COR-L47 (cell line): ENCODE data around the gene USP36.
A peak's percentile ranks its signal among the peaks of the same experiment; 100 is the strongest.
"Not testable (repeated sequence)": the region's sequence is repeated elsewhere in the genome, so short reads cannot be mapped to it uniquely, and the experiment has no call there.

Source experiments
- DNase-seq: peaks from one replicate; lab custom pipeline; 2025; lab: John Stamatoyannopoulos, UW

Gene USP36

DNA sequence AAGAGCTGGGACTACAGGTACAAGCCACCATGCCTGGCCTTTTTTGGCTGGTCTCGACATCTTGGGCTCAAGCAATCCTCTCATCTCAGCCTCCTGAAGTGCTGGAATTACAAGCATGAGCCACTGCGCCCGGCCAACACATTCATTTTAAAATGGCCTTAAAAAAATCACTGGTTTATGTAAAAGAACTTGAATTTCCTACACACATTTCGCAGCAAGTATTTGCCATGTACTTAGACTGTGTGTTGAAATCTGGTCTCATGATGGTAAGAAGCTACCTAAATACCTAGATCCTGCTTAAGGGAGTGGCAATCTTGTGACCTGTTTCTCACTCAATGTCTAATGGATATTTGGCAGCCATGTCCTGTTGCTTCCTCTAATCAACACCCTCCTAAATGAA lies 50.1 kb downstream of the USP36 start:
- no peak for DNase-seq

DNA sequence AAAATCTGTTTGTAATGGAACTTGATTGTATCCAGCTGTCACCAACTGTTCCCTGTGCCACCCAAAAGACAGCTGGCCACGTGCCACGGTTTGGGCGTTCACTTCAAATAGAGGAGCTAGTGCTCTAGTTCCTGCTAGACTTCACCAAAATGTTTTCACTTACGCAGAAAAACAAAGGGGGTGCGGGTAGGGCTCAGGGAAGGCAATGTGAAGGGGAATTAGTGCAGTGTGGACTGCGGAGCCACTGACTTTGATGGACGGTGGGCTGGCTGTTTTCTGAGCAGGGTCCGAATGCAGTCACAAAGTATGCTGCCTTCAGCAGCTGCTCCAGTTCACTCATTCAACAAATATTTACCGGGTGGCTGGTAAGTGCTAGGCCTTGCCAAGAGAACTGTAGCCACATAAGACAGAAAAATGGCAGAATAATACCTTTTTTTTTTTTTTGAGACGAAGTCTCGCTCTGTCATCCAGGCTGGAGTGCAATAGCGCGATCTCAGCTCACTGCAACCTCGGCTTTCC lies 50.9 kb downstream of the USP36 start:
- DNase-seq: peak; percentile 49

DNA sequence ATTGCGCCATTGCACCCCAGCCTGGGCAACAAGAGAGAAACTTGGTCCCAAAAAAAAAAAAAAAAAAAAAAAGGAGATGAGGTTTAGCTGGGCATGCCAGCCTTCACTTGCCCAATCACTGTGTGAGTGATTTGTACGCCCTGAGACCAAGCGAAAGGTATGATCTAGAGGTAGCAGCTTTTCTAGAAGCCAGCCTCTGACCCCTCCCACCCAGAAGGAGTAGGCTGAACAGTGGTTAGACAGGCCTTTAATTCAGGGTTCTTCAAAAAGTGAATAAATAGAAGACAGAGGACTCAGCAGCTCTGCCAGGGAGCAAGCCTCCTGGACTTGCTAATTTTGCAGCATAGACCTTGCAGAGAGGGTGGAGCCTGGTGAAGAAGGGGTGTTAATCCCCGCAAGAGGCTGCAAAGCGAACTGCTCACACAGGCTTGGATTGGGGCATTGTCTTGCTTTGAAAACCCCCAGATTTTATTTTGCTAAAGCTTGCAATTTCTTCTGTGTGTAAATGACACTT lies 51.4 kb downstream of the USP36 start:
- DNase-seq: peak; percentile 49

DNA sequence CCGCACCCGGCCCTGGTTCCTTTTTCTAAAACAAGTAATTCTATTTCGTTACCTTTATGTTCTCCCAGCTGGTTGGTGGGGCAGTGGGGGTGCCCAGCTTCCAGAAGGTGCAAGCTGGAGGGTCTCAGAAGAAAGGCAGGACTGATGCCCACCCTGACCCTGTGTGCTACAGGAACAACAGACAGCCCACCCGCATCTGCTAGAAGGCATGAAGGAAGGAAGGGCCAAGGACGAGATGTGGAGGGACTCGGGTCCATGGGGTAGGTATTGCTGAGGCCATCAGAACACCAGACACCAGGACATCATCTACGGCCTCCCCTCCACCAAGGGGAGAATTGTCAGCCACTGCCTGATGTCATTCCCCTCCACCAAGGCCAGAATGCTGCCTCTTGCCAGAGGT lies 52.2 kb downstream of the USP36 start:
- DNase-seq: no peak

DNA sequence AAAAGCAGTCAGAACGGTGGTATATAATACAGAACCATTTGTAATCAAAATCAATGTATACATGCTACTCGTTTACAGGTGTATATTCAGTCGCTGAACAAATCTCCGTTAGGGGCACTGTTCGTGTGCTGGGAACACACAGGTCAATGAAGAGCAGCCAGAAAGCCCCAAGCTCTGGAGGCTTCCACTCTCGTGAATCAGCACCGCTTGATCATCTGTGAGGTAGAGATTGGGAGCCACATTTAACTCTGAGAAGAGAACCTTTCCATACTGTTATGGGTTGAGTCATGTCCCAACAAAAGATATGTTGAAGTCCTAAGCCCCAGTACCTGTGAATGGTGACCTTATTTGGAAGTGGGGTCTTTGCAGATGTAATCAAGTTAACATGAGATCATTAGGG lies 53.2 kb downstream of the USP36 start:
- no peak for DNase-seq

DNA sequence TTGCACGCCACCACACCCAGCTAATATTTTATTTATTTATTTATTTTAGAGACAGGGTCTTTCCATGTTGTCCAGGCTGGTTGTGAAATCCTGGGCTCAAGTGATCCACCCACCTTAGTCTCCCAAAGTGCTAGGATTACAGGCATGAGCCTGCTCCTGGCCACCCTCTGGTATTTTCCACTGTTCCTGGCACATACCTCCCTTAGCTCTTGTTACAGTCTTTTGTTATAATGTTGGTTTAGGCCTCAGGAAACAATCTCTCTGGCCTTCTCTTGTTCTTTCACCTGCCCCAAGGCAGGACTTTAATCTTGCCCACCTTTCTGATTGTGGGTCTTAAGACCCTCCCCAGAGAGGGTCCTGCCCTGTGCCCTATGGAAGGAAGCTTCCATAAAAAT lies 55.0 kb downstream of the USP36 start:
- no peak for DNase-seq

DNA sequence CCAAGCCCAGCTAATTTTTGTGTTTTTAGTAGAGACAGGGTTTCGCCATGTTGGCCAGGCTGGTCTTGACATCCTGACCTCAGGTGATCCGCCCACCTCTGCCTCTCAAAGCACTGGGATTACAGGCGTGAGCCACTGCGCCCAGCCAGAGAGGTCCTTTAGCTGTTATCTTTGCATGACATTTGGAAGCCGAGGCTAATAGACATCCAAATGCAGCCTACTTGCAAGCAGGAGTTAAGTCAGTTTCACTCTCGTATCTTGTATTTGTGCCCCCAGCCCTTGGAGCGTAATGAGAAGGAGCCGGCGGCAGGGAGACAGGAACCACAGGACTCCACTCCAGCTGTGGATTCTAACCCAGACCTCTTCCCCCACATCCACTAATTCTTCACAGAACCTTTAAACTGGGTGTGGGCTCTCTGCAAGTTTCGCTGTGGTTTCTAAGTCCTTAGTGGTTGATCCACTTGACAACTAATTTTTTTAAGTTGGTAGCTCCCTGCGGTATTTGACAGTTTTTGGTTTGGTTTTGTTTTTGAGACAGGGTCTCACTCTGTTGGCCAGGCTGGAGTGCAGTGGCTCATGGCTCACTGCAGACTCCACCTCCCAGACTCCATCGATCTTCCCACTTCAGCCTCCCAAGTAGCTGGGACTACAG lies 55.5 kb downstream of the USP36 start:
- DNase-seq: no peak

DNA sequence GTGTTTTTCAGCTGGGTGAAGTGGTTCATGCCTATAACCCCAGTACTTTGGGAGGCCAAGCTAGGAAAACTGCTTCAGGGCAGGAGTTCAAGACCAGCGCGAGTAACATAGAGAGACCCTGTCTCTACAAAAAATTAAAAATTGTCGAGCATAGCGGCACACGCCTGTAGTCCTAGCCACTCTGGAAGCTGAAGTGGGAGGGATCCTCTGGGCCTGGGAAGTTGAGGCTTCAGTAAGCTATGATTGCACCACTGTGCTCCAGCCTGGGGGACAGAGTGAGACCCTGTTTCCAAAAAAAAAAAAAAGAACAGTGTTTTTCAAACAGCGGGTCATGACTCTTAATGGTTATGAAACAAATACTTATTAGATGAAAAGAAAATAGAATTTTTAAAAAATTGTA lies 56.3 kb downstream of the USP36 start:
- DNase-seq: no peak

DNA sequence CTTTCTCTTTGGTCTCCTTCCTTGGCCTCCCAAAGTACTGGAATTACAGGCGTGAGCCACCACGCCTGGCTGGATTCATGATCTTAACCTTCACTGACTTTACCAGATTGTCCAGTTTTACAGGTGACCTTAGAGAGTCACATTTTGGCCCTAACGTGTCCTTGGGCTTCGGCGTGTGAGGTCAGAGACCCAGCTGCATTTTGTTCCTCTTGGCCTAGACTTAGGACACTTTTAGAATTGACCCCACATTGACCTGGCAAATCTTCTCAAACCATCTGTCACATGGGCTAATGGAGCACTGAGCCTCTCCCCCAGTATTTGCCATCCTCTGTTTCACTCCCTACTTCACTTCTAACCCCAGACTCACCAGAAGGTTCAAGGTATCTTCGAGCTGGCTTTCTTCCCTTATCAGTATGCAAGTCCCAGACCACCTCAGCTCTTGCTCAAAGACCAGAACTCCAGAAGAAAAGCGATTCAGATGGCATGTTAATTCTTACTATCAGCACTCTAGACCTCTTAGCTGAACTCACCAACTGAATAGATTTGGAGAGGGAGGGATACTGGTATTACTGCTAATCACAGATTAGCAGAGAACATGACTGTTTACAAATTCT lies 56.8 kb downstream of the USP36 start:
- no peak for DNase-seq

DNA sequence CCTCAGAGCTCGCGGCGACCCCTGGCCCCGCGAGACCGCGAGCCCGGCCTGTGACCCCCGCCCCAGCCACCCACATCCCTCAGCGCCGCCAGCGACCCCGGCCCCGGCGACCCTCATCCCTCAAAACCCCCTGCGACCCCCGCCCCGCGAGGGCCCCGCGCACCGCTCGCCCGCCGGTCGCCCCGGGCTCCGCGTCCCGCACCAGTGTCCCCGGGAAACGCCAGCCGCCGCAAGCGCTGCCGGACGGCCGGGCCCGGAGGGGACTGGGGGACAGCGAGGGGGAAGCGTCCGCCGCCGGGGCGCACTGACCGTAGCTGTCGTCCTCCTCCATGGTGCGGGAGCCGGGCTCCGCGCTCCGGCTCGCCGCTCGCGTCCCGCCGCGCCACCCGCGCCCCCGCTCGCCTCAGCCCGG lies 58.7 kb downstream of the USP36 start, which contains the start of gene CYTH1:
CYTH1 (minus strand) TSS at position 381 of the 412 bp plus-strand sequence; CDS start at position 331, 50 bp downstream.
- DNase-seq: no peak

DNA sequence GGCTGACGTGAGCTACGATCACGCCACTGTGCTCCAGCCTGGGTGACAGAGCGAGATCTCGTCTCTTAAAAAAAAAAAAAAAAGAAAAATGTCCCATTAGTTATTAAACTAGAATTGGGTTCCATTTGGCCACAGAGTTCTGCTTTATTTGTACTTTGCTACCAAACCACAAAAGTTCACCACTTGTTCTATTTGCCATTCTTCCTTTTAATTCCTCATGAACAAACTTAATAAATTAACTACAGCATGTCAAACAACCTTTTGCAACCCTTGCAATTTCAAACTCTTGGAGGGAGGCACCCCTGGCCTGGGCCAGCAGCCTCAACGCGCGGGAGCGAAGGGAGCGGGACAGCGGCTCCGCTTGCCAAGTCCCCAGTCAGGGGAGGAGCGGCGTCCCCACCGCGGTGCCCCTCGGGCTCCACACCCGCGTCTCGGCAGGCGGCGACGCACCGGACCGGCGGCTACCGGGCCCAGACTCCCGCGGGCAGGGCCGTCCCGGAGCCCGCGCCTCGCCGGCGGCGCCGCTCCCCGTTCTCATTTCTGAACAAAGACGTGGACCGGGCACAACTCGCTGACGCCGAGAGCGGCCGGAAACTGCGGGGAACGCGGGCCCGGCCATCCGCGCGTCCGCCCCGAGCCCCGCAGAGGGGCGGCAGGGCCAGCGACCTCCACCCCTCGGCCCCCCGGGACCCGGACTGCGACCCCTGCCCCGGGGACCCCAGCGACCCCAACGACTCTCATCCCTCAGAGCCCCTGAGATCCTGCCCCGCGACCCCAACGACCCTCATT lies 59.3 kb downstream of the USP36 start:
- peak; percentile 10 for DNase-seq

DNA sequence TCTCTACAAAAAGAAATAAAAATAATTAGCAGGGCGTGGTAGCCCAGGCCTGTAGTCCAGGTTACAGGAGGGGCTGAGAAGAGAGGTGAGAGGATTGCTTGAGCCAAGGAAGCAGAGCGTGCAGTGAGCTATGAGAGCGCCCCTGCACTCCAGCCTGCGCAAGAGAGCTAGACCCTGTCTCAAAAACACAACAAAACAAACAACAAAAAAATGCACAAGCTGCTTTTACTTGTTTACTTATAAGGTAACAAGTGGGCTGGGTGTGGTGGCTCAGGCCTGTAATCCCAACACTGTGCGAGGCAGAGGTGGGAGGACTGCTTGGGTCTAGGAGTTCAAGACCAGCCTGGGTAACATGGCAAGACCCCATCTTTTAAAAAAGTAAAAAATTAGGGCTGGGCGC lies 60.3 kb downstream of the USP36 start:
- no peak for DNase-seq

DNA sequence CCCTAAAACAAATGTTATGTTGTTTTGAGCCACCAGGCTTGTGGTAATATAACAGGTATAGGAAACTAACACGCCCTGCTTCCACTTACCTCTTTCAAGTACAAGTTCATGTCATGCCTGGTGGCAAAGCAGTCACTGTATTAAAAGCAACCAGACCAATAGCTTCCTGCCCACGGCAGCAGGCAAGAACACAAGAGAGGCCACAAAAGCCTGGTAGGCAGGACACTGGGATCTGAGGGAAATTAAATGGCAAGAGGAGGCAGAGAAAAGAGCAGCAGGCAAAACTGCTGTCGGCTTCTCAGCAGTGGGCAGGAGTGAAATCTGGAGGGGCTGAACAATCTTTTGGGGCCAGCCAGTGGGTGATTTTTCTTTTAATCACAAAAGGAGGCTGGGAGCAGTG lies 60.8 kb downstream of the USP36 start:
- no peak for DNase-seq

DNA sequence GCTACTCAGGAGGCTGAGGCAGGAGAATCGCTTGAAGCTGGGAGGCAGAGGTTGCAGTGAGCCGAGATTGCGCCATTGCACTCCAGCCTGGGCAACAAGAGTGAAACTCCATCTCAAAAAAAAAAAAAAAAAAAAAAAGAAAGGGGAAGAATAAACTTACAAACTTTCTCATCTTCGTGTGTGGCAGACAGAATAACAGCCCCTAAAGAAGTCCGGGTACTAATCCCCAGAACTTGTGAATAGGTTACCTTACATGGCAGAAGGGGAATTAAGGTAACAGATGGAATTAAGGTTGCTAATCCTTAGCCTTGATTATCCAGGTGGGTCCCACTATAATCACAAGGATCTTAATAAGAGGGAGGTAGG lies 61.3 kb downstream of the USP36 start:
- DNase-seq: not testable (repeated sequence)

DNA sequence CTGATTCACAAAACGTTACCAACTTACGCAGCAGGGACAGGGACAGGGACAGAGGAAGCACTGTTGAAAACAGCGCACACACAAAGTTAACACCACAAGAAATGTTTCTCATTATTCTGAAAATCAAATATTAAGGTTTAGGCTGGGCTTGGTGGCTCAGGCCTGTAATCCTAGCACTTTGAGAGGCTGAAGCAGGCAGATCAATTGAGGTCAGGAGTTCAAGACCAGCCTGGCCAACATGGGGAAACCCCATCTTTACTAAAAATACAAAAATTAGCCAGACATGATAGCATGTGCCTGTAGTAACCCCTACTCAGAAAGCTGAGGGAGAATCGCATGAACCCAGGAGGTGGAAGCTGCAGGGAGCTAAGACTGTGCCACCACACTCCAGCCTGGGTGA lies 62.7 kb downstream of the USP36 start:
- no peak for DNase-seq

DNA sequence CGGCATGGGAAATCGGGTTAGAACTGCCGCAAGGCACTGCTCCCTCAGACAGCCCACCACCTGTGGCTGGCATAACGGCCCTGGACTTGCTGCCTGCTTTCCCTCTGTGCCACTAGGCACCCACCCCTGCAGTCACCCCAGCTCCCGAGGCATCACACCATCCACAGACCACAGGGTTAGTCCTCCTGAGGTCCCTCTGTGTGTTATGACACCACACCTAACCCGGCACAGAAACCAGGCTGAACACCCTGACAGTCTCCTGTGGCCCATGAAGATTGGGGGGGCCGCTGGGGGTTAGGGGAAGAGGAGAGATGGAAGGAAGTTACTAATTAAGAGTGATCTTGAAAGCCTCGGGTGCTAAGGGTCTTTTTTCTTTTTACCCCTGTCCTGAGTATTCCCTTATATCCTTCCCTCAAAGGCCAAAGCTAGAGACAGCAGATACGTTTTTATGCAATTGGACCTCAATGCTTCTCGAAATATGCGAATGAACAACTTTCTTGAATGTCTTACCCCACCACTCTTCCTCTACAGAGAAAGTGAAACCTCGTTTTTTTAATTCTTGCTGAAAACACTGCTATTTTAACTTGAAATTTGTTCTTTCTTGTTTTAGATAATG lies 65.5 kb downstream of the USP36 start:
- no peak for DNase-seq

DNA sequence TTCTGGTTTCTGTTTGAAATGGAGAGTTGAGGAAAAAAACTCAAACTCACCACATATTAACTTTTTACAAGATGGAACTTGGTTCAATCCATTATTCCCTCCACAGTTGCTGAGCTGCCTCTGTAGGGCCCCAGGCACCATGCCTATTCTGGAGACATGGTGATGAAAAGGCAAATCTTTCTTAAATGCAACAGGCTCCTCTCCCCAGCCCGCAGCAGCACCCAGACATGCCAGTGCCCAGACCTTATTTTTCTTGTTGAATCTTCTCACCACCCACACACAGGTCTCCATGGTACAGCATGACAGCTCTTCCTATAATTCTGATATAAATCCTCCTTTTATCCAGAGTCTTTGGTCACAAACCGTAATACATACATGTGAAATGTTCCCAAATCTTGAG lies 66.2 kb downstream of the USP36 start:
- DNase-seq: no peak

DNA sequence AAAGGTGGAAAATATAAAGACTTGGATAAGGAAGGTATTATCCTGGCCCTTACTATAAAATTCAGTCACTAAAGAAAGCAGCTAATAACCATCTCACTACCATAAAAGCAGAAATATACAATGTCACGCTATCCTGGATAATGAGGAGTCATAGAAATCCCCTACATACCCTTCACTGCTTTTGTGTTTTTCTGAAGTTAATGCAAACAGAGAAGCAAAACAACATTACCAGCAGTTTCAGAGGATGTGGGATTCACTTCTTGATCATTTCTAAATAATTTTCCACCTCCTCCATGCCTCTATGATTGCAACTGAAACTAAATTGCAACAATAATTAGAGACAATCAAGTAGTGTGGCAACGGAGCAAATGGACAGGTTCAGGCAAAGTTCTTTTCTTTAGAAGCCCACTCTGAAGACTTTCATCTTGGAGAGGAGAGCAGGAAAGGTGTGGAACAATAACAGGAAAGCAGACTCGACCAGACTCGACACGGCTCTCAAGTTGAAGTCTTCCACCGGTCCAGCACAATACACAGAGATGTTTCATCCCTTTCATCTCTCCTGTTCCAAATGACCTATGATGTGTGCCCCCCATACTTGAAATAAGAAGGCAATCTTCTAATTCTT lies 68.7 kb downstream of the USP36 start:
- DNase-seq: no peak

DNA sequence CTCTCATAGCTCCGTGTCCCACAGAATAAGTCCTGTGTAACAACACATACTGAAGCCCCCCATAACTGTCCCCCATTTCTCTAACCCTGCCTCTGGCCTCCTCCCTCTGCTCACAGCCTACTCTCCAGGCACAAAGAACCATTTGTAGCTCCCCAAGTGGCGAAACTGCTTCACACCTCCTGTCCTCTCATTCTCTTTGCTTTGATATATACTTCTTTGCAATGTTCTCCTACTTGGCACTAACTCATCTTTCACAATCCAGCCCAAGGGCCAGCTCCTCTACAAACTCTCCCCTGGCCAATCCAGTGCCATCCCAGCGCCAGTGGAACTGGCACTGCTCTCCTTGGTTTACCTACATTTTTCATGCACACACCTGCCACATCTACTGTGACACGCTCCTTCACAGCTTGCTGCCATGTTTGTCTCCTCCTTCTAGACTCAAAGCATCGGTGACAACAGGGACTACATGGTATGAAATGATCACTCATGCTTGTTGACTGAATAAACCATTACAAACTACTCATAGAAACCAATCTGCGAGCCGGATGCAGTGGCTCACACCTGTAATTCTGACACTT lies 71.3 kb downstream of the USP36 start:
- no peak for DNase-seq

DNA sequence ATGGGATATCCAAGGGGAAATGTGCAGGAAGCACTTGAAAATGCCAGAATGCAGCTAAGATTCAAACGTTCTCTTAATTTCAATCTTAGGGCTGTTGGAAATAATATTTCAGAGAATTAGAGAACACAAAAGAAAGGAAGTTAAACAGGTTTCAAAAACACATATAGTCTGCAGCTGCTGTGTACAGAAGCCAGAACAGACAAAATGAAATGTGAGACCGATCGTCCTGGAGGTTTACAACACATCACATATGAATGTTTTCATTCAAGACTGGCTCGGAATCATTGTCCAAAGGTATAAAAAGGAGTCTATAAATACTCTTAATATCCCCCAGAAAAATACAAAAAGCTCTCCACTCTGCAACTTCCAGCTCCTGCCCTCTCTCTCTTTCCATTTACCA lies 72.8 kb downstream of the USP36 start:
- DNase-seq: no peak

DNA sequence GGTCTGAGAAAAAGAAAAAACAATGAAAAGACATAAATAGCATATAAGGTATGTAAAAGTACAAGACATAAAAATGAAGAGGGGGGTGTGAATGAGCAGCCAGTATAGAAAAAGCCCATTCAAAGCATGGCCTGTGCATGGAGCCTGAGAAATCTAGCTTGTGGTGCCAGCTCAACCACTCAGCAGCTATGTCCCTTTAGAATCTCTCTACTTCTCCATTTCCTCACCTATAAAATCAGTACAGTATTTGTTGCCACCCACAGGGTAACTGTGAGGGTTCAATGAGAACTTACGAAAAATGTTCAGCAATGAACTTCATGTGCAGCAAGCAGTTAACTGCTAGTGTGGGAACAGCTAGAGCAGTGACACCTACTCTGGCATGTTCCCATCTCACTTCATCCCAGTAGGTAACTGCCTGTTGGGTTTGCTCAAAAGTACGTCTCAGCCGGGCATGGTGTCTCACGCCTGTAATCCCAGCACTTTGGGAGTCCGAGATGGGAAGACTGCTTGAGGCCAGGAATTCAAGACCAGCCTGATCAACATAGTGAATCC lies 73.8 kb downstream of the USP36 start:
- DNase-seq: no peak
